ENCODE measurements around the gene ASAP2. TPM values are rescaled to one million over a fixed set of nuclear protein-coding genes. Genes with fewer than 3 reads are reported as not detected.
A peak's percentile ranks its signal among the peaks of the same experiment; 100 is the strongest.

ASAP2 gene
- total RNA-seq, 4 donors from 2014 or later, result 33.2 to 62.1 (median 54.5) TPM

DNA sequence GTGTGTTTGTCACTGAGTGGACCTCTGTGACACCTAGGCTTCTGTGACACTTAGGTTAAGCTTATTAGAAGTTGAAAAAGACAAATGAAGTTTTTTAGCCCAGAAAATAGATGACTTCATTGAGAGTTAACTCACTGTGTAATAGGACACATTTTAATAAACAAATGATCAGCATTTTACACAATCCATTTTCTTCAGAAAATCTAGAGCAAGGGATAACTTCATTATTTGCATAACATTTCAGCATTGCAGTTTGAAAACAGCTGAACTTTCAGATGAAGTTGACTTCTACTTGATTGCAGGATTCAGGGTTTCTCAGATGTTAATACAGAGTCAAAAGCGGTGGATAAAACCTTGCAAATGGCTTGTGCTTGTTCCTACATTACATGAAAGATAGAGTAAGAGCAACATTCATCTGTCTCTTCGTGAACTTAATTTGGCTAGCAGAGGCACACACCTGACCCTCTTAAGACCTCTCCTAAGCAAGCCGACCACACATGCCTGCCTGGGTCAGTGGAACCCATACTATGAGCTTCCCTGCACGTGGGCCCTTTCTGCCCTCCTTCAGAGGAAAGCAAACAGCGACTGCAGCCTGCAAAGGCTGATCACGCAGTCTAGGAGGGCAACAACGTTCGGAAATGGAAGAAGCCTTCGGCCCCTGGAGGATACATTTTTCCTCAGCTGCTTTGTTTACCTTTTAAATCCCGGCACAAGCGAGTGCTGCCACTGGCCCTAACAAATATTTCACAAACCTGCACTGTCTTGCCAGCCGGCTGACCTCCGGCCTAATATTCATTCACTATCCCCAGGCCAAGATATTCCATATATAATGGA lies 200.1 kb downstream of the ASAP2 start:
- WGBS, 2 donors (ENCODE audit: low coverage in 1 of 2), result 73 to 100% methylated on average over 1 to 13 of the region's 13 CpGs
- no peaks in the 10 kb centered on the region for H3K9me3 ChIP-seq
- TF ChIP-seq POLR2A (IDR thresholded peaks at IDR 0.05) (no peak), EP300 (IDR thresholded peaks at IDR 0.05; ENCODE audit: low read depth) (no peak), CTCF (IDR thresholded peaks at IDR 0.05) (no peak), POLR2AphosphoS5 (IDR thresholded peaks at IDR 0.05) (no peak)
- intact Hi-C loops (cut with DNase I; ENCODE audit: low total_unique reads) (no loop called here), in situ Hi-C loops (cut with MboI; ENCODE audit: low pct_ligation_motif_present in 1 of 4, low pct_unique_long_range_greater_than_20kb in 1 of 4, low sequenced_read_pairs in 3 of 4) (no loop called here)
- H3K27me3 ChIP-seq, result no peaks in the 10 kb centered on the region
- H3K4me3 ChIP-seq, result no peak overlapping the region
- H3K27ac ChIP-seq, result peak overlapping the region in 3 of 4 donors; percentile 1 to 29 (median 19)
- DNase-seq, result no peak
- H3K36me3 ChIP-seq, result peaks cover 0 to 14% (median 2%) of the 10 kb centered on the region in 4 donors
- H3K4me1 ChIP-seq, result peaks cover 0 to 17% (median 4%) of the 10 kb centered on the region in 4 donors

- Histone ChIP-seq H3K4me3 (no peak overlapping the region), H3K4me1 (peaks cover 0 to 17% (median 4%) of the 10 kb centered on the region in 4 donors), H3K36me3 (peaks cover 0 to 14% (median 2%) of the 10 kb centered on the region in 4 donors), H3K9me3 (no peaks in the 10 kb centered on the region), H3K27me3 (no peaks in the 10 kb centered on the region), H3K27ac (peak overlapping the region in 3 of 4 donors; percentile 1 to 29 (median 19))
- intact Hi-C loops (cut with DNase I; ENCODE audit: low total_unique reads), result no loop called here
- in situ Hi-C loops (cut with MboI; ENCODE audit: low pct_ligation_motif_present in 1 of 4, low pct_unique_long_range_greater_than_20kb in 1 of 4, low sequenced_read_pairs in 3 of 4), result no loop called here
- WGBS, 2 donors (ENCODE audit: low coverage in 1 of 2), result 90% methylated on average over 8 of the region's 8 CpGs; no CpG with 5 or more reads in 1 of the 2 donors
- TF ChIP-seq POLR2AphosphoS5 (IDR thresholded peaks at IDR 0.05), result no peak
- DNase-seq, result no peak
Measured at GRCh38 chr2:9407363-9407811, 200.8 kb downstream of the ASAP2 start.

DNA sequence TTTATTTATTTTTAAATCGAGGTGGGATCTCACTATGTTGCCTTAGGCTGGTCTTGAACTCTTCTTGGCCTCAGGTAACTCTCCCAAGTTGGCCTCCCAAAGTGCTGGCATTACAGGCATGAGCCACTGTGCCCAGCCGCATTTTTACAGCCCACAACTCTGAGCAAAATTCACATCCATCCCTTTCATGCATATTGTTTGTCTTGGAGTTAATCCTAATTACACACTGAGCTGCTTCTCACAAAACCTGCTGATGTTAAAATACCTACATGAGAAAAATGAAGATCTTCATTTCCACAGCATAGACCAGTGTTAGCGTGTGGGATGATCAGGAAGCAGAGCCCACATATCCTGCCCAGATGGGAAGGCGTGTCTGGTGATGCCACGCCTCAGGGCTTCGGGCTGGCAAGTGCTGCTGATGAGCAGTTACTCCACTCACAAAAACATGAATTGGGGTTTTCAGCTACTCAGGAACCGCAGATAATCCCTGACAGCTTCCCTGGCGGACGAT lies 202.1 kb downstream of the ASAP2 start:
- no peak overlapping the region for H3K4me3 ChIP-seq
- peaks cover 0 to 5% (median 2%) of the 10 kb centered on the region in 4 donors for H3K36me3 ChIP-seq
- intact Hi-C loops (cut with DNase I; ENCODE audit: low total_unique reads) (no loop called here), in situ Hi-C loops (cut with MboI; ENCODE audit: low pct_ligation_motif_present in 1 of 4, low pct_unique_long_range_greater_than_20kb in 1 of 4, low sequenced_read_pairs in 3 of 4) (no loop called here)
- H3K27me3 ChIP-seq, result no peaks in the 10 kb centered on the region
- H3K27ac ChIP-seq, result no peak overlapping the region
- no peaks in the 10 kb centered on the region for H3K9me3 ChIP-seq
- H3K4me1 ChIP-seq, result peaks cover 0 to 11% (median 4%) of the 10 kb centered on the region in 4 donors
- TF ChIP-seq CTCF (IDR thresholded peaks at IDR 0.05), result no peak
- no peak for TF ChIP-seq EP300 (IDR thresholded peaks at IDR 0.05; ENCODE audit: low read depth)
- TF ChIP-seq POLR2AphosphoS5 (IDR thresholded peaks at IDR 0.05), result no peak
- TF ChIP-seq POLR2A (IDR thresholded peaks at IDR 0.05), result no peak
- 60 to 67% methylated on average over 1 to 9 of the region's 9 CpGs for WGBS, 2 donors (ENCODE audit: low coverage in 1 of 2)
- DNase-seq, result no peak

DNA sequence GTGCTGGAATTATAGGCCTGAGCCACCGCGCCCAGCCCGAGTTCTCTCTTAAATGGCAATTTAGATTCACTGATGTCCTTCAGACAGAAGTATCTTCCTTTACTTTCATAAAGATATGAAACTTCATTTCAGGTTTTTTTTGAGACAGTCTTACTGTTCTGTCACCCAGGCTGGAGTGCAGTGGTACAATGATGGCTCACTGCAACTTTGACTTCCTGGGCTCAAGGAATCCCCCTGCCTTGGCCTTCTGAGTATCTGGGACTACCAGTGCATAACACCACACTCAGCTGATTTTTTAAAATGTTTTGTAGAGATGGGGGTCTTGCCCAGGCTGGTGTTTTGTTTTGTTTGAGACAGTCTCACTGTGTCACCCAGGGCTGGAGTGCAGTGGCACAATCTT lies 203.5 kb downstream of the ASAP2 start:
- H3K27me3 ChIP-seq, result no peaks in the 10 kb centered on the region
- H3K27ac ChIP-seq, result no peak overlapping the region
- TF ChIP-seq CTCF (IDR thresholded peaks at IDR 0.05) (no peak), POLR2A (IDR thresholded peaks at IDR 0.05) (no peak), EP300 (IDR thresholded peaks at IDR 0.05; ENCODE audit: low read depth) (no peak), POLR2AphosphoS5 (IDR thresholded peaks at IDR 0.05) (no peak)
- no peaks in the 10 kb centered on the region for H3K9me3 ChIP-seq
- H3K36me3 ChIP-seq, result peaks cover 0 to 5% (median 2%) of the 10 kb centered on the region in 4 donors
- 97% methylated on average over 3 of the region's 3 CpGs; no CpG with 5 or more reads in 1 of the 2 donors for WGBS, 2 donors (ENCODE audit: low coverage in 1 of 2)
- in situ Hi-C loops (cut with MboI; ENCODE audit: low pct_ligation_motif_present in 1 of 4, low pct_unique_long_range_greater_than_20kb in 1 of 4, low sequenced_read_pairs in 3 of 4) (no loop called here), intact Hi-C loops (cut with DNase I; ENCODE audit: low total_unique reads) (no loop called here)
- H3K4me1 ChIP-seq, result no peaks in the 10 kb centered on the region
- H3K4me3 ChIP-seq, result no peak overlapping the region
- no peak for DNase-seq

Measured in transverse colon (tissue), 4 donors.